Upper lobe of left lung (tissue), 4 donors: ENCODE data around the gene FNDC3B.

ENCODE experiments used
- POLR2A ChIP-seq, 4 donors: fragments of 450-650 bp; IDR thresholded peaks; one replicate each; pipeline ENCODE4 v1.5.1; 2016 to 2017; ENCODE audit warnings: antibody characterized with exemption in 4 of 4, mild to moderate bottlenecking in 2 of 4
- TF ChIP-seq, protein P1 (sequence below), 6 experiments: fragments of 450-650 bp in 4 of 6; fragments of 200-600 bp in 2 of 6; sonication (generic) in 2 of 6; IDR thresholded peaks; one replicate each; pipeline ENCODE4 v1.5.1; 2016 to 2019; ENCODE audit warnings: antibody characterized with exemption in 6 of 6

DNA sequence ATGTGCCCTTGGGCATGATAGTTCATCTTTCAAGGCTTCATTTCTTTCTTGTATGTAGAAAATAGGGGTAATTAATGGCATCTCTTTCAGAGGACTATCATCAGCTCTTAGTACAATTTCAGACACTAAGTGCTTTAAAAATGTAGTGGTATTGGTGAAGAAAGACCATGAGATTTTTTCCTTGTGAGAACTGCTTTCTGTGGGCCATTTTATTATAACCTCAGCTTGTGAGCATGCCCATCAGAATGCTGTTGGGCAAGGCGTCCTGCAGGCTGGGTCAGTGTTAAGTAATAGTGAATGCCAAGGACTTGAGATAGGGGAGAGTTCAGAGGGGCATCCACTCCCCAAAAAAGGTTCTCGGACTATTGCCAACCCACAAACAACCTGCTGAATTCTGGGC lies 221.0 kb downstream of the FNDC3B start:
- no peak for TF ChIP-seq POLR2A (IDR thresholded peaks at IDR 0.05)
- TF ChIP-seq, protein P1, sequence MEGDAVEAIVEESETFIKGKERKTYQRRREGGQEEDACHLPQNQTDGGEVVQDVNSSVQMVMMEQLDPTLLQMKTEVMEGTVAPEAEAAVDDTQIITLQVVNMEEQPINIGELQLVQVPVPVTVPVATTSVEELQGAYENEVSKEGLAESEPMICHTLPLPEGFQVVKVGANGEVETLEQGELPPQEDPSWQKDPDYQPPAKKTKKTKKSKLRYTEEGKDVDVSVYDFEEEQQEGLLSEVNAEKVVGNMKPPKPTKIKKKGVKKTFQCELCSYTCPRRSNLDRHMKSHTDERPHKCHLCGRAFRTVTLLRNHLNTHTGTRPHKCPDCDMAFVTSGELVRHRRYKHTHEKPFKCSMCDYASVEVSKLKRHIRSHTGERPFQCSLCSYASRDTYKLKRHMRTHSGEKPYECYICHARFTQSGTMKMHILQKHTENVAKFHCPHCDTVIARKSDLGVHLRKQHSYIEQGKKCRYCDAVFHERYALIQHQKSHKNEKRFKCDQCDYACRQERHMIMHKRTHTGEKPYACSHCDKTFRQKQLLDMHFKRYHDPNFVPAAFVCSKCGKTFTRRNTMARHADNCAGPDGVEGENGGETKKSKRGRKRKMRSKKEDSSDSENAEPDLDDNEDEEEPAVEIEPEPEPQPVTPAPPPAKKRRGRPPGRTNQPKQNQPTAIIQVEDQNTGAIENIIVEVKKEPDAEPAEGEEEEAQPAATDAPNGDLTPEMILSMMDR (IDR thresholded peaks at IDR 0.05): no peak
